GM12874 (cell line): ENCODE results near the gene MGLL.

Experiments
- TF ChIP-seq, protein P1 (sequence below): IDR thresholded peaks from 2 replicates; pipeline ENCODE4 v1.5.1; 2011; ENCODE audit warnings: low read depth, mild to moderate bottlenecking, control low read depth, low read length, moderate library complexity; ENCODE audit not compliant: insufficient read depth

The MGLL gene

DNA sequence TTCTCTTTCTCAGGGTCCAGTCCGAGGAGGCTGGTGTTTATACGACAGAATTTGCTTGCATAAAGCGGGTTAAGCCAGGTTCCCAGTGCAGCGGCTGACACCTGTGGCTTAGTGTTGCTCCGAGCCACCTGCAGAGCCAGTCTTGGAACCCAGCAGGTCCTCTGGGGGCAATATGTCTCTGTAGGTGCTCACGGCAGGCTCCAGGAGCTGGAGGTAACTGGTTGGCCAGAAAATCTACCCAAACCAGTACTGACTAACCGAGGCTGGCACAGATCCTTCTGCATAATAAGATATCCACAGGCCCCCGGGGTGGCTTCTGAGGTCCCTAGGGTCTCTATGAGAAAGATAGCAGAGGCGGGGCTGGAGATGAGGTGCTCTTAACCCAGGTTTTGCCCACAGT lies 3.2 kb downstream of the MGLL start:
- TF ChIP-seq, protein P1, sequence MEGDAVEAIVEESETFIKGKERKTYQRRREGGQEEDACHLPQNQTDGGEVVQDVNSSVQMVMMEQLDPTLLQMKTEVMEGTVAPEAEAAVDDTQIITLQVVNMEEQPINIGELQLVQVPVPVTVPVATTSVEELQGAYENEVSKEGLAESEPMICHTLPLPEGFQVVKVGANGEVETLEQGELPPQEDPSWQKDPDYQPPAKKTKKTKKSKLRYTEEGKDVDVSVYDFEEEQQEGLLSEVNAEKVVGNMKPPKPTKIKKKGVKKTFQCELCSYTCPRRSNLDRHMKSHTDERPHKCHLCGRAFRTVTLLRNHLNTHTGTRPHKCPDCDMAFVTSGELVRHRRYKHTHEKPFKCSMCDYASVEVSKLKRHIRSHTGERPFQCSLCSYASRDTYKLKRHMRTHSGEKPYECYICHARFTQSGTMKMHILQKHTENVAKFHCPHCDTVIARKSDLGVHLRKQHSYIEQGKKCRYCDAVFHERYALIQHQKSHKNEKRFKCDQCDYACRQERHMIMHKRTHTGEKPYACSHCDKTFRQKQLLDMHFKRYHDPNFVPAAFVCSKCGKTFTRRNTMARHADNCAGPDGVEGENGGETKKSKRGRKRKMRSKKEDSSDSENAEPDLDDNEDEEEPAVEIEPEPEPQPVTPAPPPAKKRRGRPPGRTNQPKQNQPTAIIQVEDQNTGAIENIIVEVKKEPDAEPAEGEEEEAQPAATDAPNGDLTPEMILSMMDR: no peak

DNA sequence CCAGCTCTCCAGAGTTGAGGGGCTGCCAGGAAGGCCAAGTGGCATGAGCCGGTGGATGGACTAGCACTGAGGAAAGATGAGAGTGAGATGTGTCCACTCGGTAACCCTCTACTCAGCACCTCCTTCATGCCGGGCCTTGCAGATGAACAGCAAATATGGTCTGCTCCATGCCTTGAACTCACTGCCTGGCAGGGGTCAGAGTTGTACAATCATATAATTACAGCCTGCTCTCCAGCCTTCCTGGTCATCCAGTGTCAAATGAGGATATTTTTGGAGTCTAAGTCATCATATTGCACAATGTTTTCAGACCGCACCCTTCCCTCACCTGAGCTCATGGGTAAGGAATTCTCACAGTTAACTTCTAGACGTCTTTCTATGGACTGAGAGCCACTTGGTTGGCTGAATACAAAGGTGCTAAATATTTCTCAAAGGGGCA lies 4.9 kb downstream of the MGLL start:
- TF ChIP-seq, protein P1: no peak

DNA sequence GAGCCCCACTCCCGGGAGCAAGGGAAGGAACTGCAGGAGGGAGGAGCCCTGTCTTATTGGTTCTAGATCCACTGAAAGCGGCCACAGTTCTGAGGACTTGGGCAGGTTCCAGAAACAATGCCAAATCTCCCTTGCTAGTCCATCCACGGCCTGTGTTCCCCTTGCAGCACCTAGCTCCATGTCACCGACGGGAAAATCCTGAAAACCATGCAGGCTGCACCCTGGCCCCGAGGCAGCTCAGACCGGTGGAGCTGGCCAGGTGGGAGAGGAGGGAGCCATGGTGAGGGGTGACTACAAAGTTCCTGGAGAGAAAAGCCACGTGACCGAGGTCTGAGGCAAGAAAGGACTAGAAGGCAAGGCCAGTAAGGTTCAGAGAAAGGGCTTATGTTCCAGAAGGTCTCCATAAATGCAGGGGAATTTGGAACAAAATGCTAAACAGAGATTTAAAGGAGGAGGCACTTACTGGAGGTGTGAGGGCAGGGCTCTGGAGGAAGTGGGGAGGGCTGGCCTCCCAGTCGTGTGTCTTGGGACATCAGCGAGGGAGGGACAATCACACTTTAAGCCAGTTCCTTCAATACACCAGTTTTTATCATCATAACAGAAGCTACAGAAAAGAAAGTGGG lies 5.4 kb downstream of the MGLL start:
- TF ChIP-seq, protein P1: no peak

DNA sequence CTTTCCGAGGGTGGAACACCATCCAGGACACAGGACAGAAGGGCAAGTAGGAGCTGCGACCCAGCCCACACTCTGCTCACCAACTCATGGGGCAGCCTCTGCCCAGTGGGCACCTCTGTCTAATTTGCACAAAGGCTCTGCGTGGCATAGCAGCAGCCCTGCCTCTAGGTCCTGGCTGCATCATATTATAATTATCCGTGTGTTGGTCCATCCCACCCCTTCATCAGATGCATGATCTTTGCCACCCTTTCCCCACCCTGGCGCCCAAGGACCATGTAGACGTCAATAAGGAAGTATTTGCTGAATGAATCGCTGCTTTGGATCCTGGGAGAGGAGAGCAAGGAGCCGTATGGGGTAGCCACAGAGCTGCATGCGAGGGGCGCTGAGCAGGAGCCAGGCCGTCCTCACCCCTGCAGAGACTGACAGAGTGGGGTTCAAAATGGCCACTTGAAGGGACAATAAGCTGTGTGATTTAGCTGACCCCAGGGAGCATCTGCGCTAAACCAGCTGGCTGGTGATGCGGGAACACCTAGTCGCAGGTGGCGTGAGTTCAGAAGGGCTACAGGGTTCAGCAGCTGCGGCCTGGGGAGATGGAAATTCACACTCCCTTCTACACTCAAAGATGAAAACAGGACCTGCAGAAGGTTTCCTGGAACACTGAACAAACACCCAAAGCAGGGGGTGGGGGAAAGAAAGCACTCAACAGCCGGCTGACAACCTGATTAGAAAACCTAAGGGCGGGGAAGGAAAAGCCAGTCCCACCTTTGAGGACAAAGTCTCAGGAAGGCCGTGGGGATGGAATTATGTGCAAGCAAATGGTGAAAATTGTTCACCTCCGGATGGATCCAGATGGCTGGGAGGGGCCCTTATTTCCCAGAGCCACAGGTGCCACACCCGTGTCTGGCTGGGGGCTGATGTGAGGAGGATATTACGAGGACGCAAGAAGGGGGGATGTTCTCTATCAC lies 6.4 kb downstream of the MGLL start:
- TF ChIP-seq, protein P1: no peak

DNA sequence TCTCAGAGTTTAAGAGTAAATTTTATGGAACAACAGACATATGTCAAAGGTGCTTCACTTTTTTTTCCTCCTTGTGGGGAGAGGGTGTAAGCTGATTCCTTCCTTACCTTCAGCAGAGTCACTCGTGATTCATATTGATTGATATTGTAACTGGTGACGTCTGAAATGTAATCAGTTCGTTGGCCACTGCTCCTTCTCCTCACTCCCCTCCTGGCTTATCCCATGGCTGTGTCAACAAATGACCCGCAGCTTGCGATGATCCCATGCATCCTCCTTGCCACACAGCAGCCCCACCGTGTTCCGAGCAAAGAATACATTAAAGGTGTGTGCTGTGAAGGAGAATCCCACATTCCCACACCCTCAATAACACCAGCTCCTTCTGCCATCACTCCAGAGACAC lies 7.3 kb downstream of the MGLL start:
- TF ChIP-seq, protein P1: no peak

DNA sequence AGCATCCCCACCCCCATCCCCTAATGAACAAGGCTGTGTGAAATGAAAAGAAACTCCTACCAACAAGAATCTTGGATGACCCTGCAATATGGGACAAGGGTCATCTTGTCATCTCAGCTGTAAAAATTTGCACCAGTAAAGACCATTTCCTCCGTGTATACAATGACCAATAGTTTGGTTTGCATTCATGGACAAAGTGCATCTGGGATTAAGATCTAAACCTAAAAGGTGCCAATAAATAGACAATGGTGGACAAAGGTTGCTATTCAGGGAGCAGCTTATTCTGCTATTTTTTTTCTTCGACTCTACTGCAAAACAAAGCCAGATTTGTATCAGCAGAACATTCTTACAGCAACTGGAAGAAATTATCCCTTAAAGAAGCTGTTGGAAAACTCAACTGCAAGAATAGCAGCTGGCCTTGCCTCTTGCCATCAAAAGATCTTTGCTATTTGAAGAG lies 8.0 kb downstream of the MGLL start:
- TF ChIP-seq, protein P1: no peak

DNA sequence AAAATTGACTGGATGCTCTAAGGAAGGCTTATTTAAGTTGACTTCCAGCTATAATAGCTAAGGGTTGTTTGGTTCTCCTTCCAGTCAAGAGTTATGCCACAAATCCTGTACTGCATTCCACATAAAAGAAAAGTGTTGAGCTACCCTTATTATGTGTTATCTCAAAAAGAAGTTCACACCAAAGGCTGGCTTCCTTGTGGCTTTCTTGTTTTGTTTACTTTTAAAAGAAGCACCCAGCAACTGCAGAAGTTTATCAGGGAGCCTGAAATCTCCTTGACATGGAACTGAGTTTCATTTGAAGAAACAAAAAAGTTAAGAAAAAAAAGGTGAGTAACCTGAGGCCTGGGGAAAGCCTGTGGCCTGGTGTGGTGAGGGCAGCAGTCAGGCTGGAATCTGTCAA lies 10.2 kb downstream of the MGLL start:
- TF ChIP-seq, protein P1: no peak
